Stomach (tissue), 9 donors: ENCODE results near the gene LYRM2. TPM values are rescaled to one million over a fixed set of nuclear protein-coding genes. Genes with fewer than 3 reads are reported as not detected.

Experiments
- DNase-seq, 2 donors: peaks; one replicate each; pipeline versions ENCODE4 v3.0.0 to v3.0.0-alpha.2; 2013 to 2019
- H3K27ac ChIP-seq, 5 donors: fragments of 200-600 bp in 4 of 5; sonication (generic) in 4 of 5; one replicate each; pipeline ENCODE4 v1.5.1; 2013 to 2019; ENCODE audit warnings: mild to moderate bottlenecking in 1 of 5, moderate library complexity in 1 of 5
- H3K27me3 ChIP-seq, 3 donors: fragments of 200-600 bp; sonication (generic); one replicate each; pipeline ENCODE4 v1.5.1; 2017 to 2019; ENCODE audit warnings: mixed run types in 1 of 3
- H3K36me3 ChIP-seq, 4 donors: fragments of 200-600 bp; sonication (generic); 1 replicate in 3 of 4; 2 replicates in 1 of 4; pipeline ENCODE4 v1.5.1; 2016 to 2019
- H3K4me1 ChIP-seq, 4 donors: fragments of 200-600 bp; sonication (generic); one replicate each; pipeline ENCODE4 v1.5.1; 2016 to 2019
- H3K4me3 ChIP-seq, 4 donors: fragments of 200-600 bp; sonication (generic) in 3 of 4; one replicate each; pipeline ENCODE4 v1.5.1; 2016 to 2019; ENCODE audit warnings: mild to moderate bottlenecking in 1 of 4
- H3K9me3 ChIP-seq, 4 donors: fragments of 200-600 bp; sonication (generic); one replicate each; pipeline ENCODE4 v1.5.1; 2016 to 2019
- EP300 ChIP-seq: sonication (generic); formaldehyde crosslinking; IDR thresholded peaks from one replicate; pipeline ENCODE4 v1.6.1; 2017; ENCODE audit warnings: antibody characterized with exemption
- POLR2A ChIP-seq, 4 donors: fragments of 450-650 bp; IDR thresholded peaks; one replicate each; pipeline ENCODE4 v1.6.1; 2016; ENCODE audit warnings: antibody characterized with exemption in 4 of 4, control low read depth in 2 of 4, mild to moderate bottlenecking in 1 of 4, moderate library complexity in 1 of 4
- POLR2AphosphoS5 ChIP-seq, 3 donors: sonication (generic); formaldehyde crosslinking; IDR thresholded peaks; one replicate each; pipeline ENCODE4 v1.6.1; 2016; ENCODE audit warnings: antibody characterized with exemption in 3 of 3
- WGBS, 5 donors: extraction: QIAGEN DNeasy Blood & Tissue Kit in 3 of 5; methylation state at CpG; one replicate each; pipeline versions ENCODE4 v1.1.5 to v1.1.7; 2013 to 2018; 5-methylcytosine and 5-hydroxymethylcytosine counted together
- intact Hi-C: fragments of 100-400 bp; cut with DNase I; formaldehyde crosslinking; loops from one replicate; pipeline ENCODE4 v1.15.1; 2023; ENCODE audit warnings: low total_unique reads
- polyA plus RNA-seq, 3 donors: library from polyadenylated mRNA; stranded (reverse); fragments of 200-250 nt; gene quantifications; one replicate each; pipeline ENCODE4 v1.2.3, GENCODE V29; 2013
- total RNA-seq, 5 donors: library from RNA; depleted of rRNA; stranded (reverse); fragments of >200 nt; gene quantifications; one replicate each; pipeline versions ENCODE4 v1.1.0 to v1.2.3, GENCODE V29; 2014 to 2016
- TF ChIP-seq, protein P1 (sequence below), 7 experiments: fragments of 450-650 bp in 4 of 7; fragments of 200-600 bp in 3 of 7; sonication (generic) in 3 of 7; IDR thresholded peaks; one replicate each; pipeline ENCODE4 v1.5.1; 2016 to 2019; ENCODE audit warnings: antibody characterized with exemption in 7 of 7, control low read depth in 2 of 7, mild to moderate bottlenecking in 1 of 7
- donor health status: healthy with polysubstance abuse.
- donor health status: Bipolar disorder and iron deficiency.
- donor health status: healthy.

The LYRM2 gene
- total and polyA plus RNA-seq, 8 donors: 1.4 to 26.7 (median 13.0) TPM

GRCh38 chr6:89559487-89559886 lies 79.1 kb downstream of the LYRM2 start:
- H3K4me3 ChIP-seq: no peak overlapping the region
- H3K36me3 ChIP-seq: no peaks in the 10 kb centered on the region
- TF ChIP-seq POLR2AphosphoS5 (IDR thresholded peaks at IDR 0.05): no peak
- TF ChIP-seq, protein P1, sequence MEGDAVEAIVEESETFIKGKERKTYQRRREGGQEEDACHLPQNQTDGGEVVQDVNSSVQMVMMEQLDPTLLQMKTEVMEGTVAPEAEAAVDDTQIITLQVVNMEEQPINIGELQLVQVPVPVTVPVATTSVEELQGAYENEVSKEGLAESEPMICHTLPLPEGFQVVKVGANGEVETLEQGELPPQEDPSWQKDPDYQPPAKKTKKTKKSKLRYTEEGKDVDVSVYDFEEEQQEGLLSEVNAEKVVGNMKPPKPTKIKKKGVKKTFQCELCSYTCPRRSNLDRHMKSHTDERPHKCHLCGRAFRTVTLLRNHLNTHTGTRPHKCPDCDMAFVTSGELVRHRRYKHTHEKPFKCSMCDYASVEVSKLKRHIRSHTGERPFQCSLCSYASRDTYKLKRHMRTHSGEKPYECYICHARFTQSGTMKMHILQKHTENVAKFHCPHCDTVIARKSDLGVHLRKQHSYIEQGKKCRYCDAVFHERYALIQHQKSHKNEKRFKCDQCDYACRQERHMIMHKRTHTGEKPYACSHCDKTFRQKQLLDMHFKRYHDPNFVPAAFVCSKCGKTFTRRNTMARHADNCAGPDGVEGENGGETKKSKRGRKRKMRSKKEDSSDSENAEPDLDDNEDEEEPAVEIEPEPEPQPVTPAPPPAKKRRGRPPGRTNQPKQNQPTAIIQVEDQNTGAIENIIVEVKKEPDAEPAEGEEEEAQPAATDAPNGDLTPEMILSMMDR (IDR thresholded peaks at IDR 0.05): no peak
- no peak for TF ChIP-seq EP300
- no peak for TF ChIP-seq POLR2A (IDR thresholded peaks at IDR 0.05)
- no peaks in the 10 kb centered on the region for H3K27me3 ChIP-seq
- H3K4me1 ChIP-seq: peaks cover 0 to 5% (median 4%) of the 10 kb centered on the region in 4 donors
- DNase-seq: peak in 1 of 2 donors; percentile 22
- H3K27ac ChIP-seq: no peak overlapping the region
- 70 to 83% (median 76%) methylated on average over 1 of the region's 1 CpG for WGBS, 5 donors
- peaks cover 0 to 9% (median 3%) of the 10 kb centered on the region in 4 donors for H3K9me3 ChIP-seq
- intact Hi-C loops: no loop called here

DNA sequence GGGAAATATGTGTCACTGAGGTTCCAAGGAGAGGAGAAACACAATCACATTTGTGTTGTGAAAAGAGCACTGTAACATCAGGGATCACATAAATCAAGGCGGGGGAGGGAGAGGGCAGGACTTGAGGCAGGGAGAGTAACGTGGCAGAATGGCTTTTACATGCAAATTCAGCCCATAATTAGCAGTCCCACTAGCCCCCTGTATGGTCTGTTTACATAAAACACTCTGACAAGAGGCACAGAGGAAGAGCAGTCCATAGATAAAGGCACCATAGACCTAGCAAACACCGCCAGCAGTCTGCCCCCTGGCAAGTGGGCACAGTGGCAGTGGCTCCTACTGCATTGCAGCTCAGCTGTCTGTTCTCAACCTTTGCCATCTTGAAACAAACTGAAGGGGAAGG lies 82.7 kb downstream of the LYRM2 start:
- intact Hi-C loops: no loop called here
- TF ChIP-seq, protein P1 (IDR thresholded peaks at IDR 0.05): no peak
- TF ChIP-seq POLR2AphosphoS5 (IDR thresholded peaks at IDR 0.05) (no peak), POLR2A (IDR thresholded peaks at IDR 0.05) (no peak), EP300 (no peak)
- no peaks in the 10 kb centered on the region for H3K27me3 ChIP-seq
- no peaks in the 10 kb centered on the region for H3K36me3 ChIP-seq
- H3K9me3 ChIP-seq: peaks cover 0 to 9% (median 3%) of the 10 kb centered on the region in 4 donors
- no peak overlapping the region for H3K27ac ChIP-seq
- no peak for DNase-seq
- no peak overlapping the region for H3K4me3 ChIP-seq
- WGBS, 5 donors: 39 to 68% (median 55%) methylated on average over 3 of the region's 3 CpGs
- H3K4me1 ChIP-seq: no peaks in the 10 kb centered on the region

DNA sequence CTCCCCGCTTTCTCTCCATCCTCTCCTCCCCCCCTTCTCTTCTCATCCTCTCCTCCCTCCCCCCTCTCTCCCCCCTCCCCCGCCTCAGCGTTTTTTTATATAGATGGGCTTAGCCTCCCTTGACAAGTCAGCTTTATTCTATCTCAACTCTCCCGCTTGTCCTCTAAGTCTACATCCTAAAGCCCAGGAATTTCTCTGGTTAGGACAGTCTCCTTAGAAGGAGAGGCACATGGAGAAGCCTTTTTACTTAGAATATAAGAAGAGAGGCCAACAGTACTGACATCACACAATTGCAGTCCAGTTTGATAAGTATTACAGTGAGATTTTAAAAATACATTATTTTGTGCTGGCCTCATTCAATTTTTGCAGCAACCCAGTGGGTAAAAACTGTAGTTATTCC lies 83.5 kb downstream of the LYRM2 start:
- DNase-seq: no peak

GRCh38 chr6:89554106-89554505 lies 84.4 kb downstream of the LYRM2 start:
- Histone ChIP-seq H3K4me3 (no peak overlapping the region), H3K27me3 (no peaks in the 10 kb centered on the region), H3K36me3 (no peaks in the 10 kb centered on the region), H3K27ac (no peak overlapping the region), H3K4me1 (no peaks in the 10 kb centered on the region), H3K9me3 (peaks cover 0 to 9% (median 3%) of the 10 kb centered on the region in 4 donors)
- no peak for TF ChIP-seq EP300
- TF ChIP-seq, protein P1 (IDR thresholded peaks at IDR 0.05): no peak
- no peak for TF ChIP-seq POLR2A (IDR thresholded peaks at IDR 0.05)
- no peak for TF ChIP-seq POLR2AphosphoS5 (IDR thresholded peaks at IDR 0.05)
- intact Hi-C loops: no loop called here
- DNase-seq: no peak
- 89 to 95% (median 91%) methylated on average over 5 of the region's 5 CpGs for WGBS, 5 donors

More for the DNA sequence above, 83.5 kb downstream of the LYRM2 start:
- H3K36me3 ChIP-seq: no peaks in the 10 kb centered on the region
- no peak overlapping the region for H3K27ac ChIP-seq
- WGBS, 5 donors: 48 to 70% (median 61%) methylated on average over 3 to 4 of the region's 4 CpGs
- intact Hi-C loops: no loop called here
- TF ChIP-seq POLR2AphosphoS5 (IDR thresholded peaks at IDR 0.05) (no peak), EP300 (no peak), POLR2A (IDR thresholded peaks at IDR 0.05) (no peak)
- TF ChIP-seq, protein P1 (IDR thresholded peaks at IDR 0.05): no peak
- no peaks in the 10 kb centered on the region for H3K27me3 ChIP-seq
- no peaks in the 10 kb centered on the region for H3K4me1 ChIP-seq
- H3K9me3 ChIP-seq: peaks cover 0 to 9% (median 3%) of the 10 kb centered on the region in 4 donors
- H3K4me3 ChIP-seq: no peak overlapping the region
